ENCODE data around the gene ADORA2A. TPM values are rescaled to one million over a fixed set of nuclear protein-coding genes. Genes with fewer than 3 reads are reported as not detected.

The ADORA2A gene
- total RNA-seq, 1 donor from 2014 or later = 17.9 TPM

DNA sequence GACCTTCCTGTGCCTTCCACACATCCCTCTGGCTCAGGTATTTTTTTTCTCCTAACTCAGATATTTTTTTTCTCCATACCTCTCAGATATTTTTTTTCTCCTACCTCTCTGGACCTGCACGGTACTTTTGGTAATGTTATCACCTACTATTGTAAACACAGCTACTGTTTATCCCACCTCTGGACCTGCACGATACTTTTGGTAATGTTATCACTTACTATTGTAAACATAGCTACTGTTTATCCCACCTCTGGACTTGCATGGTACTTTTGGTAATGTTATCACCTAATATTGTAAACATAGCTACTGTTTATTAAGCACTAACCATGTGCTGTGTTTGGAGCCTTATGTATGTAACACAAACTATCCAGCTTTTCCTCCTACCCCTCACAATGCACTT, 55.6 kb downstream of the ADORA2A start:
- intact Hi-C loops (cut with micrococcal nuclease) = no loop called here

DNA sequence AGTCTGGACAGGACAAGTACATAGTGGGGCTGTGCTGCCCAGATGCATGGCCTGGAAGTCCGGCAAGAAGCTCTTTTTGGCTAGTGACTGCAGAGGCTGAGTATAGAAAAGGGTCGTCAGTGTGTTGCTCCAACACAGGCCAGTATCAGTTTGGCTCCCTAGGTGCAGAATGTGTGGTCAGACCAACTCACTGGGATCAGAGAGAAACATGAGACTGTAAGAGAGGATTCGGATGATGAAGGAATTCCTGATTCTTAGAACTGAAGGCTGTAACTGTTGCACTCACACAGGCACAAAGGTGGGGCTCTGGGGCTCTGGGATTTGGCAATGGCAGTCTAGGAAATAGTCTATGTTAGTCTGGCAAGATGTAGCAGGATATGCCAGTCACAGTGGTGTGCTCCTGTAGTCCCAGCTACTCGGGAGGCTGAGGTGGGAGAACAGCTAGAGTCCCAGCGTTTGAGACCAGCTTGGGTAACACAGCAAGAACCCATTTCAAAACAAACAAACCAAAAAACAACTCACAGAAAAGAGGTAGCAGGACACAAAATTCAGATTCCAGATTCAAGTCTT, 56.7 kb downstream of the ADORA2A start:
- intact Hi-C loops (cut with micrococcal nuclease) = no loop called here

DNA sequence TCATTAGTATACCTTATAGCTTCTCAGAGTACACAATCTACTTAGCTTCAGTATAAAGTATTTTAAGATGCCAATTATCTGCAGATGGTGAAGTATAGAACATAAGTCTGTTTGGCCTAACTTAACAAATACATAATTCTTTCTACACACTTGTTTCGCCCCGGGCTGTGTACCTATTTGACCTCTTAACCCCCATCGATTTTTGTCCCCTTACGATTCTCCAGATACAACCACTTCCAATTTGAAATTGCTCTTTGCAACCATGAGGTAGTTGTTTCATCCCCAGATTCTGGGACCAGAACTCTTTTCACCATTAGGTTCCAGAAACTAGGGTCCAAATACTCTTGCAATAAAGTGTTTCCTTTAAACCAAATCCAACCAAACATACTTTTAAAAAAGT, 57.8 kb downstream of the ADORA2A start:
- intact Hi-C loops (cut with micrococcal nuclease) = loop anchor here (5.0 kb wide), 1 partner anchor 48 kb away; no protein-coding TSS in a partner anchor

DNA sequence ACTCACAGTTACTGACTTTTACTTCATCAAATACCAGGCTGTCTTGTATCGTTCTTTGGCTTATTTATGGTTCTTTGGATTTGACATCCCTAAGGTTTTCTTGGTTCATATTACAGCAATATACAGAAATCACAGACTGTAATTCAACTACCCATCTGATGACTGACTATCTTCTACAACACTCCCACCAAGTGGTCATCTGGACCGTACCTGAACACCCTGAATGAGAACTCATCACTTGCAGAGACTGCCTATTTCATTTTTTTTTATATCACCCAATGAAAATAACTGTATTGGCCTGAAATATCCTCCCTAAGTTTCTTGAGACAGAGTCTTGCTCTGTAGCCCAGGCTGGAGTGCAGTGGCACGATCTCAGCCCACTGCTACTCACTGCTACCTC, 58.2 kb downstream of the ADORA2A start:
- intact Hi-C loops (cut with micrococcal nuclease) = loop anchor here (5.0 kb wide), 1 partner anchor 48 kb away; no protein-coding TSS in a partner anchor

DNA sequence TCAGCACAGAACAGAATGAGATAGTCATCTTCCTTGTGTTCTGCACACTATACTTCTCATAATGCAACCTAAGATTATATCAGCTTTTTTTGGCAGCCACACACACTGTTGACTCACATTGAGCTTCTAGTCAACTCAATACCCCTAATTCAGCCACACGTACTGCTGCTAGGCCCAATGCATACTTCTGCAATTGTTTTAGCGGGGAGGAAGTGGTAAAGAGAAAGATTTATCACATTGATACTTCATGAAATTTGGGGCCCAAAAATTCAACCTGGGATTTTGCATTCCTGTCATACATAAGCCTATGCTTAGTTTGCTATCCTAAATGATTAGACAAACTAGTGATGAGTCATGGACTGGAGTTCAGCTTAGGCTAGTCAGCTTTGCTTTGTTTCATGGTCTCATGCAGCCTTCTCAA, 59.1 kb downstream of the ADORA2A start:
- intact Hi-C loops (cut with micrococcal nuclease) = loop anchor here (5.0 kb wide), 1 partner anchor 49 kb away; no protein-coding TSS in a partner anchor

DNA sequence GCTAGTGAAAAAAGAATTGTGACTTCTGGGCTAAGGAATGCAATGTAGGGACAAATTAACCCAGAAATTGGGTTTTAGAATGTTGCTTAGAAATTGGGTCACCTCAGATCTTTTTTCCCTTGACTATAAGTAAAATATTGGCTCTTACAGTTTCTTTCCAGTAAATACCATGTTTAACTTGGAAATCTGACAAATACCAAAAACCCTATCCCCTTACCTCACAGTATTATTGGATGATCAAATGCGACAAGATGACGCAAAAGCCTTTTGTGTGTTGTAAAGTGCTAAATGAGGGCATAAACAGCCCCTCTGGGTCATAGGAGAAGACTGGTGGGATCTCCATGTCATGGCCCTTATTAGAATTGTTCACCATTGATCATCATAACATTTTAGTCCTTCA, 61.6 kb downstream of the ADORA2A start:
- intact Hi-C loops (cut with micrococcal nuclease) = loop anchor here (5.0 kb wide), 1 partner anchor 52 kb away; no protein-coding TSS in a partner anchor

DNA sequence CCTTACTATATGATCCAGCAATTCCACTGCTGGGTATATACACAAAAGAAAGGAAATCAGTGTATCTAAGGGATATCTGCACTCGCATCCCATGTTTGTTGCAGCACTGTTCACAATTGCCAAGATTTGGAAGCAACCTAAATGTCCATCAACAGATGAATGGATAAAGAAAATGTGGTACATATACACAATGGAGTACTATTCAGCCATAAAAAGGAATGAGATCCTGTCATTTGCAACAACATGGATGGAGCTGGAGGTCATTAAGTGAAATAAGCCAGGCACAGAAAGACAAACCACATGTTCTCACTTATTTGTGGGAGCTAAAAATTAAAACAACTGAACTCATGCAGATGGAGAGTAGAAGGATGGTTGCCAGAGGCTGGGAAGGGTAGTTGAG, 62.0 kb downstream of the ADORA2A start:
- intact Hi-C loops (cut with micrococcal nuclease) = loop anchor here (5.0 kb wide), 1 partner anchor 52 kb away; no protein-coding TSS in a partner anchor

Other genes with a start within 250 kb of the ADORA2A start
- 0.59 and 0.89 TPM in 2 replicates for gene SUSD2, start 246.1 kb upstream of the ADORA2A start, total RNA-seq
- 0.11 TPM in 1 of 2 replicates, not detected in the other for gene GGT5, start 182.5 kb upstream of the ADORA2A start, total RNA-seq
- 40.4 and 43.6 TPM in 2 replicates for gene SPECC1L, start 156.8 kb upstream of the ADORA2A start, total RNA-seq
- 0.09 and 0.16 TPM in 2 replicates for gene UPB1, start 67.7 kb downstream of the ADORA2A start, total RNA-seq
- 127 and 131 TPM in 2 replicates for gene GUCD1, start 127.5 kb downstream of the ADORA2A start, total RNA-seq
- gene SNRPD3, start 128.4 kb downstream of the ADORA2A start, total RNA-seq = 116 and 118 TPM in 2 replicates
- 1.7 and 2.2 TPM in 2 replicates for gene LRRC75B, start 165.5 kb downstream of the ADORA2A start, total RNA-seq
- gene GGT1, start 175.6 kb downstream of the ADORA2A start, total RNA-seq = 47.1 and 47.3 TPM in 2 replicates

All from T-helper 2 cell treated with Interferon-gamma antibody and Interleukin-4, amounts not matched to agents 100 ng/mL and 5 ng/mL, for 36 hours (primary cell).